A549 treated with AZD9567 at 1 μM for 4 hours (cell line): ENCODE results near the gene KNCN. TPM values are rescaled to one million over a fixed set of nuclear protein-coding genes. Genes with fewer than 3 reads are reported as not detected.

ENCODE experiments used
- total RNA-seq: library from RNA; stranded (reverse); fragments of 200-300 nt; extraction: Qiagen RNA extraction; gene quantifications from 5 replicates; pipeline ENCODE4 v1.2.3, GENCODE V29; 2022; ENCODE audit not compliant: insufficient read depth

The KNCN gene
- total RNA-seq = not detected in 5 replicates

GRCh38 chr1:46551597-46552095 is at the start of gene KNCN:
KNCN (minus strand) TSS chr1:46551647; CDS start chr1:46551215, 432 bp downstream.

Other genes with a start within 250 kb of the KNCN start
- 42.1 to 43.9 TPM (median 43.7 TPM) in 5 replicates for gene LRRC41, start 248.0 kb downstream of the KNCN start, total RNA-seq
- gene UQCRH, start 247.9 kb downstream of the KNCN start, total RNA-seq = 396 to 435 TPM (median 414 TPM) in 5 replicates
- gene NSUN4, start 210.8 kb downstream of the KNCN start, total RNA-seq = 11.7 to 14.5 TPM (median 13.5 TPM) in 5 replicates
- gene FAAH, start 157.3 kb downstream of the KNCN start, total RNA-seq = 0.65 to 1.3 TPM (median 0.78 TPM) in 4 of 5 replicates, not detected in the other
- gene DMBX1, start 61.8 kb downstream of the KNCN start, total RNA-seq = 0.68 to 1.00 TPM (median 0.80 TPM) in 5 replicates
- gene MKNK1, start 52.6 kb upstream of the KNCN start, total RNA-seq = 20.5 to 29.1 TPM (median 21.0 TPM) in 5 replicates
- 2.1 to 3.8 TPM (median 3.1 TPM) in 5 replicates for gene MOB3C, start 65.2 kb upstream of the KNCN start, total RNA-seq
- 24.2 to 35.3 TPM (median 33.9 TPM) in 5 replicates for gene ATPAF1, start 116.7 kb upstream of the KNCN start, total RNA-seq
- 0.23 TPM in 1 of 5 replicates, not detected in the others for gene TEX38, start 120.2 kb upstream of the KNCN start, total RNA-seq
- gene EFCAB14, start 167.5 kb upstream of the KNCN start, total RNA-seq = 22.2 to 38.2 TPM (median 27.9 TPM) in 5 replicates
- gene CYP4B1, start 247.4 kb upstream of the KNCN start, total RNA-seq = 0.09 TPM in 1 of 5 replicates, not detected in the others